ENCODE measurements around the gene ROR2.

GRCh38 chr9:91746357-91746756 lies 203.7 kb downstream of the ROR2 start:
- TF ChIP-seq EZH2 (IDR thresholded peaks at IDR 0.05; ENCODE audit: borderline replicate concordance, low read length) = no peak
- TF ChIP-seq CTCF (conservative IDR thresholded peaks at IDR 0.05 in 1 of 2, IDR thresholded peaks at IDR 0.05 in 1 of 2; ENCODE audit: extremely low read depth in 1 of 2, insufficient read depth in 1 of 2, low read depth in 1 of 2, low read length in 2 of 2) = no peak

Data from mammary epithelial cell (primary cell).